DMS114 treated with DMSO at 0.1 percent for 48 hours (cell line): ENCODE measurements around the gene CFL1.

Source experiments
- DNase-seq: peaks from one replicate; lab custom pipeline; 2025; ENCODE audit not compliant: unreplicated experiment; lab: John Stamatoyannopoulos, UW

Gene CFL1

DNA sequence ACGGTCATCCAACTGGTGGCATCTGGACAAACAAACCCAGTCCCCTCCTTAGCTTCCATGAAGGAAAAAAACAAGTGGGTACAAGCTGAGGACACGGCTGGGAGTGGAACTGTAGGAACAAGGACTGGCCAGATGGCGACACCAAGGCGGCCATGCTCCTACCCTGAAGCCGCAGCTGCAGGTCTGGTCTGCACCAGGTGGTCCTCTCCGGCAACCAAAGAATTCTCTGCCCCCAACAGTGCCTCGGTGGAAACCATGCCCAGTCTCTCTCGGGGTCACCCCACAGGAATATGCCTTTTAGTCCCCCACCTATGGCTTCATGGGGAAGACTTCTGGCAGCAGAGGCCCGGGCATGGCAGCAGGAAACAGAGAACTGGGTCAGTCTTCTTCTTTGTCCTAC, 48.5 kb downstream of the CFL1 start:
- DNase-seq = no peak

DNA sequence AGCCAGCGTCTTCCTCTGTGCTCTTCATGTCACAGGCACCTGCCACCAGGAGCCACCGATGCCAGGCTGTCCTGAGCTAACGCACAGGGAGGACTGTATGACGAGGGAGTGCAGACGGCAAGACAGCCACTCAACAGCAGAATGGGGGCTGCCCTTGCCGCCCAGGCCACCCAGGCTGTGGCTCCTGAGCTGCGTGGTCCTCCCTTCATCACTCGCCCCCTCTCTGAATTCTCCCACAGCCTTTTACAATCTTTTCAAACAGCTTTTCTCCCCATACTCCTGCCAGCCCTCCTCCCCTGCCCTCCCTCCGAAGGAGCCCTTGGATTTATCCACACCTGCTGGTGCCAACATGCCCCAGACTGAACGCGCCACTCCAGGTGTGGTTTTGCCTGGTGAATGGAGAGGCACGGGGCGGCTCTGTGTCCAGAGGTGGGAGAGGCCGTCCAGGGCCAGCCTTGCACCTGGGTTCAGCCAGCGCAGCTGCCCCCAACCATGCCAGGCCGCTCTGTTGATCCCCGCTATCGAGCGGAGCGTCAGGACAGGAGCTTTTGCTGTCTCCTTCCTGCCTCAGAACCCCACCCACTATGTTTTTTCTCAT, 49.1 kb downstream of the CFL1 start:
- no peak for DNase-seq

DNA sequence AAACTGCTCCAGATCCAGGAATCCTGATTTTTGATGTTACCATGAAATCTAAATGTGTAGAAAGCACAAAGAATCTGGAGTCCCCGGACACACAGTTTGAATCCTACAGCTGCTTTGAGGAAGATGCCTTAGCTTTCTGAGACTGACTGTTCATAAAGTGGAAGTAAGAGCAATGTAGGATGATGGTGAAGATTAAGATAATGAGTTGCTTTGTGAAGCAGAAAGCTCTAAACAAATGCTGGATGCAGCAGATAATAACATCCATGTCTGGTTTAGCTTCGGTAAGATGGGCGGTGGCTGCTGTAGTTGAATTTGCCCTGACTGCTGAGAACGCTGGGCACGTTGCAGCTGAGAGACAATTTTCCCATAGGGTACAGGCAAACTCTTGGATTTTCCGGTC, 51.0 kb downstream of the CFL1 start:
- no peak for DNase-seq
